H9 (cell line): ENCODE data around the gene ACMSD. TPM values are rescaled to one million over a fixed set of nuclear protein-coding genes. Genes with fewer than 3 reads are reported as not detected.

Experiments
- DNase-seq: peaks from one replicate; pipeline ENCODE4 v3.0.0-alpha.2; 2017
- H2AFZ ChIP-seq: one replicate; pipeline ENCODE4 v1.6.1; 2013; ENCODE audit warnings: mild to moderate bottlenecking, low read length, control low read depth, moderate library complexity
- H2AK5ac ChIP-seq: 2 replicates; pipeline ENCODE4 v1.6.1; 2013; ENCODE audit warnings: low read length, control low read depth, mixed read lengths; ENCODE audit not compliant: insufficient read length
- H2BK120ac ChIP-seq: one replicate; pipeline ENCODE4 v1.6.1; 2013; ENCODE audit warnings: low read depth, mild to moderate bottlenecking, low read length, control low read depth, inconsistent platforms; ENCODE audit not compliant: poor library complexity, severe bottlenecking
- H2BK12ac ChIP-seq: 2 replicates; pipeline ENCODE4 v1.6.1; 2013; ENCODE audit warnings: low read length, control low read depth, mixed read lengths, low read depth; ENCODE audit not compliant: insufficient read length
- H2BK15ac ChIP-seq: 2 replicates; pipeline ENCODE4 v1.6.1; 2013; ENCODE audit warnings: low read depth, low read length, control low read depth
- H2BK20ac ChIP-seq: one replicate; pipeline ENCODE4 v1.6.1; 2013; ENCODE audit warnings: low read depth, mild to moderate bottlenecking, low read length, control low read depth, inconsistent platforms; ENCODE audit not compliant: poor library complexity, severe bottlenecking
- H2BK5ac ChIP-seq: 2 replicates; pipeline ENCODE4 v1.6.1; 2013; ENCODE audit warnings: low read length, control low read depth, mixed read lengths; ENCODE audit not compliant: insufficient read length
- H3K14ac ChIP-seq: 2 replicates; pipeline ENCODE4 v1.6.1; 2013; ENCODE audit warnings: low read length, control low read depth; ENCODE audit not compliant: insufficient read depth
- H3K18ac ChIP-seq: 2 replicates; pipeline ENCODE4 v1.6.1; 2013; ENCODE audit warnings: low read depth, mild to moderate bottlenecking, mixed read lengths, low read length, control low read depth; ENCODE audit not compliant: insufficient read length
- H3K23ac ChIP-seq: 2 replicates; pipeline ENCODE4 v1.6.1; 2013; ENCODE audit warnings: low read length, control low read depth, mixed read lengths, low read depth; ENCODE audit not compliant: insufficient read length
- H3K23me2 ChIP-seq: 2 replicates; pipeline ENCODE4 v1.6.1; 2013; ENCODE audit warnings: low read depth, mild to moderate bottlenecking, mixed read lengths, low read length, control low read depth; ENCODE audit not compliant: insufficient read length, poor library complexity, severe bottlenecking
- H3K27ac ChIP-seq: 2 replicates; pipeline ENCODE4 v1.5.1; 2013; ENCODE audit warnings: low read length, control low read depth, mixed read lengths, low read depth; ENCODE audit not compliant: insufficient read length
- H3K27me3 ChIP-seq: 2 replicates; pipeline ENCODE4 v1.6.1; 2013; ENCODE audit warnings: low read length, control low read depth, inconsistent platforms; ENCODE audit not compliant: insufficient read depth
- H3K4ac ChIP-seq: 2 replicates; pipeline ENCODE4 v1.6.1; 2013; ENCODE audit warnings: low read depth, mild to moderate bottlenecking, control low read depth, inconsistent platforms, low read length, moderate library complexity
- H3K4me1 ChIP-seq: 2 replicates; pipeline ENCODE4 v1.6.1; 2013; ENCODE audit warnings: low read length, control low read depth, inconsistent platforms; ENCODE audit not compliant: insufficient read depth
- H3K4me2 ChIP-seq: 2 replicates; pipeline ENCODE4 v1.6.1; 2013; ENCODE audit warnings: low read length, control low read depth, mixed read lengths; ENCODE audit not compliant: insufficient read length, insufficient read depth
- H3K56ac ChIP-seq: 2 replicates; pipeline ENCODE4 v1.6.1; 2013; ENCODE audit warnings: low read depth, mild to moderate bottlenecking, mixed read lengths, low read length, control low read depth; ENCODE audit not compliant: insufficient read length
- H3K79me1 ChIP-seq: 2 replicates; pipeline ENCODE4 v1.6.1; 2013; ENCODE audit warnings: low read depth, mild to moderate bottlenecking, moderate library complexity, low read length, control low read depth, inconsistent platforms; ENCODE audit not compliant: insufficient read depth, poor library complexity, severe bottlenecking
- H3K79me2 ChIP-seq: 2 replicates; pipeline ENCODE4 v1.6.1; 2013; ENCODE audit warnings: low read length, control low read depth, inconsistent platforms; ENCODE audit not compliant: insufficient read depth
- H3K9ac ChIP-seq: 2 replicates; pipeline ENCODE4 v1.6.1; 2013; ENCODE audit warnings: low read length, control low read depth, mixed read lengths; ENCODE audit not compliant: insufficient read length; ENCODE audit errors: extremely low read depth
- H3K9me3 ChIP-seq: one replicate; pipeline ENCODE4 v1.6.1; 2013; ENCODE audit warnings: low read depth, low read length, inconsistent platforms; ENCODE audit not compliant: control insufficient read depth
- H3T11ph ChIP-seq: one replicate; pipeline ENCODE4 v1.6.1; 2013; ENCODE audit warnings: mild to moderate bottlenecking, low read length, control low read depth, inconsistent platforms
- H4K20me1 ChIP-seq: one replicate; pipeline ENCODE4 v1.6.1; 2013; ENCODE audit not compliant: control insufficient read depth, insufficient read length, insufficient read depth
- H4K5ac ChIP-seq: 2 replicates; pipeline ENCODE4 v1.6.1; 2013; ENCODE audit warnings: low read depth, mild to moderate bottlenecking, mixed read lengths, low read length, control low read depth; ENCODE audit not compliant: insufficient read length
- H4K8ac ChIP-seq: replicated peaks from 2 replicates; pipeline ENCODE4 v1.6.1; 2013; ENCODE audit warnings: low read length, control low read depth, mixed read lengths, low read depth; ENCODE audit not compliant: insufficient read length
- H4K91ac ChIP-seq: 2 replicates; pipeline ENCODE4 v1.6.1; 2013; ENCODE audit warnings: low read depth, mild to moderate bottlenecking, moderate library complexity, mixed read lengths, low read length, control low read depth; ENCODE audit not compliant: insufficient read length
- H3K27ac Mint-ChIP-seq, 3 experiments: 2 replicates in 2 of 3; 3 replicates in 1 of 3; pipeline ENCODE4 v1.8.0; 2020 to 2021; ENCODE audit warnings: mixed read lengths in 3 of 3, mild to moderate bottlenecking in 1 of 3, moderate library complexity in 1 of 3
- H3K27me3 Mint-ChIP-seq: 2 replicates; pipeline ENCODE4 v1.8.0; 2021; ENCODE audit warnings: low read depth, mild to moderate bottlenecking, moderate library complexity, mixed read lengths
- H3K36me3 Mint-ChIP-seq, 3 experiments: 2 replicates in 2 of 3; 3 replicates in 1 of 3; pipeline ENCODE4 v1.8.0; 2020 to 2021; ENCODE audit warnings: low read depth in 3 of 3, mixed read lengths in 3 of 3; ENCODE audit not compliant: insufficient read depth in 1 of 3
- H3K4me1 Mint-ChIP-seq, 2 experiments: 2 replicates each; pipeline ENCODE4 v1.8.0; 2020; ENCODE audit warnings: mixed read lengths in 2 of 2
- H3K4me3 Mint-ChIP-seq, 2 experiments: 2 replicates in 1 of 2; 3 replicates in 1 of 2; pipeline ENCODE4 v1.8.0; 2020 to 2021; ENCODE audit warnings: mild to moderate bottlenecking in 2 of 2, mixed read lengths in 2 of 2, moderate library complexity in 1 of 2
- H3K9me3 Mint-ChIP-seq, 2 experiments: 2 replicates in 1 of 2; 3 replicates in 1 of 2; pipeline ENCODE4 v1.8.0; 2020; ENCODE audit warnings: mild to moderate bottlenecking in 2 of 2, mixed read lengths in 2 of 2, moderate library complexity in 1 of 2
- CTCF ChIP-seq: fragments of 200-600 bp; sonication (generic); conservative IDR thresholded peaks from 3 replicates; pipeline ENCODE4 v1.8.0; 2021; ENCODE audit warnings: antibody characterized with exemption, mild to moderate bottlenecking
- WGBS: extraction: QIAGEN DNeasy Blood & Tissue Kit; methylation state at CpG from one replicate; pipeline ENCODE4 v1.1.7; 2013; ENCODE audit warnings: missing lambda C conversion rate, low lambda C conversion rate, mixed read lengths; ENCODE audit not compliant: insufficient read length; ENCODE audit errors: extremely low coverage; 5-methylcytosine and 5-hydroxymethylcytosine counted together
- total RNA-seq: library from RNA; stranded (reverse); gene quantifications from 2 replicates; pipeline ENCODE4 v1.2.1, GENCODE V29; 2021

Gene ACMSD
- total RNA-seq, 1 experiment from 2014 or later = not detected

GRCh38 chr2:134936691-134937090, 98.3 kb downstream of the ACMSD start:
- no peak overlapping the region for H2BK120ac ChIP-seq
- H3K9me3 ChIP-seq = no peaks in the 10 kb centered on the region
- no peaks in the 10 kb centered on the region for H3K23me2 ChIP-seq
- no peak overlapping the region for H3K18ac ChIP-seq
- Mint-ChIP-seq H3K27ac (no peak overlapping the region), H3K9me3 (no peaks in the 10 kb centered on the region), H3K4me3 (no peak overlapping the region), H3K27me3 (no peaks in the 10 kb centered on the region), H3K36me3 (peaks cover 27 to 45% (median 42%) of the 10 kb centered on the region in 3 experiments; a peak in 6 of 7 replicates), H3K4me1 (peaks cover 14 to 18% of the 10 kb centered on the region in 2 experiments)
- H2BK15ac ChIP-seq = no peak overlapping the region
- no peak overlapping the region for H4K5ac ChIP-seq
- peaks cover 1% of the 10 kb centered on the region for H3K79me1 ChIP-seq
- H2AK5ac ChIP-seq = no peak overlapping the region
- H3K9ac ChIP-seq = no peak overlapping the region
- no peak overlapping the region for H4K91ac ChIP-seq
- no peak overlapping the region for H2BK20ac ChIP-seq
- no peak overlapping the region for H3K56ac ChIP-seq
- H3K79me2 ChIP-seq = peaks cover 22% of the 10 kb centered on the region; the same call in 1 of the 2 replicates
- no peak overlapping the region for H2AFZ ChIP-seq
- no peak overlapping the region for H3K27ac ChIP-seq
- no peaks in the 10 kb centered on the region for H3K4me1 ChIP-seq
- no peak overlapping the region for H2BK12ac ChIP-seq
- H3K14ac ChIP-seq = no peak overlapping the region
- no peak overlapping the region for H3K4ac ChIP-seq
- H3K23ac ChIP-seq = no peak overlapping the region
- no peak overlapping the region for H4K8ac ChIP-seq
- H2BK5ac ChIP-seq = no peak overlapping the region
- H3K4me2 ChIP-seq = no peak overlapping the region
- H3K27me3 ChIP-seq = no peaks in the 10 kb centered on the region
- TF ChIP-seq CTCF = no peak
- no CpG with 5 or more reads among the region's 4 CpGs for whole genome bisulfite sequencing
- DNase-seq = no peak
- H4K20me1 ChIP-seq = no peaks in the 10 kb centered on the region
- H3T11ph ChIP-seq = no peak overlapping the region
